H9 (cell line): ENCODE data around the gene DLST. TPM values are rescaled to one million over a fixed set of nuclear protein-coding genes. Genes with fewer than 3 reads are reported as not detected.

Source experiments
- DNase-seq: peaks from one replicate; pipeline ENCODE4 v3.0.0-alpha.2; 2017
- H2AFZ ChIP-seq: one replicate; pipeline ENCODE4 v1.6.1; 2013; ENCODE audit warnings: mild to moderate bottlenecking, low read length, control low read depth, moderate library complexity
- H2AK5ac ChIP-seq: 2 replicates; pipeline ENCODE4 v1.6.1; 2013; ENCODE audit warnings: low read length, control low read depth, mixed read lengths; ENCODE audit not compliant: insufficient read length
- H2BK120ac ChIP-seq: one replicate; pipeline ENCODE4 v1.6.1; 2013; ENCODE audit warnings: low read depth, mild to moderate bottlenecking, low read length, control low read depth, inconsistent platforms; ENCODE audit not compliant: poor library complexity, severe bottlenecking
- H2BK12ac ChIP-seq: 2 replicates; pipeline ENCODE4 v1.6.1; 2013; ENCODE audit warnings: low read length, control low read depth, mixed read lengths, low read depth; ENCODE audit not compliant: insufficient read length
- H2BK15ac ChIP-seq: 2 replicates; pipeline ENCODE4 v1.6.1; 2013; ENCODE audit warnings: low read depth, low read length, control low read depth
- H2BK20ac ChIP-seq: one replicate; pipeline ENCODE4 v1.6.1; 2013; ENCODE audit warnings: low read depth, mild to moderate bottlenecking, low read length, control low read depth, inconsistent platforms; ENCODE audit not compliant: poor library complexity, severe bottlenecking
- H2BK5ac ChIP-seq: 2 replicates; pipeline ENCODE4 v1.6.1; 2013; ENCODE audit warnings: low read length, control low read depth, mixed read lengths; ENCODE audit not compliant: insufficient read length
- H3K14ac ChIP-seq: 2 replicates; pipeline ENCODE4 v1.6.1; 2013; ENCODE audit warnings: low read length, control low read depth; ENCODE audit not compliant: insufficient read depth
- H3K18ac ChIP-seq: 2 replicates; pipeline ENCODE4 v1.6.1; 2013; ENCODE audit warnings: low read depth, mild to moderate bottlenecking, mixed read lengths, low read length, control low read depth; ENCODE audit not compliant: insufficient read length
- H3K23ac ChIP-seq: 2 replicates; pipeline ENCODE4 v1.6.1; 2013; ENCODE audit warnings: low read length, control low read depth, mixed read lengths, low read depth; ENCODE audit not compliant: insufficient read length
- H3K23me2 ChIP-seq: 2 replicates; pipeline ENCODE4 v1.6.1; 2013; ENCODE audit warnings: low read depth, mild to moderate bottlenecking, mixed read lengths, low read length, control low read depth; ENCODE audit not compliant: insufficient read length, poor library complexity, severe bottlenecking
- H3K27ac ChIP-seq: 2 replicates; pipeline ENCODE4 v1.5.1; 2013; ENCODE audit warnings: low read length, control low read depth, mixed read lengths, low read depth; ENCODE audit not compliant: insufficient read length
- H3K27me3 ChIP-seq: 2 replicates; pipeline ENCODE4 v1.6.1; 2013; ENCODE audit warnings: low read length, control low read depth, inconsistent platforms; ENCODE audit not compliant: insufficient read depth
- H3K4ac ChIP-seq: 2 replicates; pipeline ENCODE4 v1.6.1; 2013; ENCODE audit warnings: low read depth, mild to moderate bottlenecking, control low read depth, inconsistent platforms, low read length, moderate library complexity
- H3K4me1 ChIP-seq: 2 replicates; pipeline ENCODE4 v1.6.1; 2013; ENCODE audit warnings: low read length, control low read depth, inconsistent platforms; ENCODE audit not compliant: insufficient read depth
- H3K4me2 ChIP-seq: 2 replicates; pipeline ENCODE4 v1.6.1; 2013; ENCODE audit warnings: low read length, control low read depth, mixed read lengths; ENCODE audit not compliant: insufficient read length, insufficient read depth
- H3K56ac ChIP-seq: 2 replicates; pipeline ENCODE4 v1.6.1; 2013; ENCODE audit warnings: low read depth, mild to moderate bottlenecking, mixed read lengths, low read length, control low read depth; ENCODE audit not compliant: insufficient read length
- H3K79me1 ChIP-seq: 2 replicates; pipeline ENCODE4 v1.6.1; 2013; ENCODE audit warnings: low read depth, mild to moderate bottlenecking, moderate library complexity, low read length, control low read depth, inconsistent platforms; ENCODE audit not compliant: insufficient read depth, poor library complexity, severe bottlenecking
- H3K79me2 ChIP-seq: 2 replicates; pipeline ENCODE4 v1.6.1; 2013; ENCODE audit warnings: low read length, control low read depth, inconsistent platforms; ENCODE audit not compliant: insufficient read depth
- H3K9ac ChIP-seq: 2 replicates; pipeline ENCODE4 v1.6.1; 2013; ENCODE audit warnings: low read length, control low read depth, mixed read lengths; ENCODE audit not compliant: insufficient read length; ENCODE audit errors: extremely low read depth
- H3K9me3 ChIP-seq: one replicate; pipeline ENCODE4 v1.6.1; 2013; ENCODE audit warnings: low read depth, low read length, inconsistent platforms; ENCODE audit not compliant: control insufficient read depth
- H3T11ph ChIP-seq: one replicate; pipeline ENCODE4 v1.6.1; 2013; ENCODE audit warnings: mild to moderate bottlenecking, low read length, control low read depth, inconsistent platforms
- H4K20me1 ChIP-seq: one replicate; pipeline ENCODE4 v1.6.1; 2013; ENCODE audit not compliant: control insufficient read depth, insufficient read length, insufficient read depth
- H4K5ac ChIP-seq: 2 replicates; pipeline ENCODE4 v1.6.1; 2013; ENCODE audit warnings: low read depth, mild to moderate bottlenecking, mixed read lengths, low read length, control low read depth; ENCODE audit not compliant: insufficient read length
- H4K8ac ChIP-seq: replicated peaks from 2 replicates; pipeline ENCODE4 v1.6.1; 2013; ENCODE audit warnings: low read length, control low read depth, mixed read lengths, low read depth; ENCODE audit not compliant: insufficient read length
- H4K91ac ChIP-seq: 2 replicates; pipeline ENCODE4 v1.6.1; 2013; ENCODE audit warnings: low read depth, mild to moderate bottlenecking, moderate library complexity, mixed read lengths, low read length, control low read depth; ENCODE audit not compliant: insufficient read length
- H3K27ac Mint-ChIP-seq, 3 experiments: 2 replicates in 2 of 3; 3 replicates in 1 of 3; pipeline ENCODE4 v1.8.0; 2020 to 2021; ENCODE audit warnings: mixed read lengths in 3 of 3, mild to moderate bottlenecking in 1 of 3, moderate library complexity in 1 of 3
- H3K27me3 Mint-ChIP-seq: 2 replicates; pipeline ENCODE4 v1.8.0; 2021; ENCODE audit warnings: low read depth, mild to moderate bottlenecking, moderate library complexity, mixed read lengths
- H3K36me3 Mint-ChIP-seq, 3 experiments: 2 replicates in 2 of 3; 3 replicates in 1 of 3; pipeline ENCODE4 v1.8.0; 2020 to 2021; ENCODE audit warnings: low read depth in 3 of 3, mixed read lengths in 3 of 3; ENCODE audit not compliant: insufficient read depth in 1 of 3
- H3K4me1 Mint-ChIP-seq, 2 experiments: 2 replicates each; pipeline ENCODE4 v1.8.0; 2020; ENCODE audit warnings: mixed read lengths in 2 of 2
- H3K4me3 Mint-ChIP-seq, 2 experiments: 2 replicates in 1 of 2; 3 replicates in 1 of 2; pipeline ENCODE4 v1.8.0; 2020 to 2021; ENCODE audit warnings: mild to moderate bottlenecking in 2 of 2, mixed read lengths in 2 of 2, moderate library complexity in 1 of 2
- H3K9me3 Mint-ChIP-seq, 2 experiments: 2 replicates in 1 of 2; 3 replicates in 1 of 2; pipeline ENCODE4 v1.8.0; 2020; ENCODE audit warnings: mild to moderate bottlenecking in 2 of 2, mixed read lengths in 2 of 2, moderate library complexity in 1 of 2
- WGBS: extraction: QIAGEN DNeasy Blood & Tissue Kit; methylation state at CpG from one replicate; pipeline ENCODE4 v1.1.7; 2013; ENCODE audit warnings: missing lambda C conversion rate, low lambda C conversion rate, mixed read lengths; ENCODE audit not compliant: insufficient read length; ENCODE audit errors: extremely low coverage; 5-methylcytosine and 5-hydroxymethylcytosine counted together
- total RNA-seq: library from RNA; stranded (reverse); gene quantifications from 2 replicates; pipeline ENCODE4 v1.2.1, GENCODE V29; 2021
- TF ChIP-seq, protein P1 (sequence below): fragments of 200-600 bp; sonication (generic); conservative IDR thresholded peaks from 3 replicates; pipeline ENCODE4 v1.8.0; 2021; ENCODE audit warnings: antibody characterized with exemption, mild to moderate bottlenecking

Gene DLST
- total RNA-seq, 1 experiment from 2014 or later = 116 TPM

DNA sequence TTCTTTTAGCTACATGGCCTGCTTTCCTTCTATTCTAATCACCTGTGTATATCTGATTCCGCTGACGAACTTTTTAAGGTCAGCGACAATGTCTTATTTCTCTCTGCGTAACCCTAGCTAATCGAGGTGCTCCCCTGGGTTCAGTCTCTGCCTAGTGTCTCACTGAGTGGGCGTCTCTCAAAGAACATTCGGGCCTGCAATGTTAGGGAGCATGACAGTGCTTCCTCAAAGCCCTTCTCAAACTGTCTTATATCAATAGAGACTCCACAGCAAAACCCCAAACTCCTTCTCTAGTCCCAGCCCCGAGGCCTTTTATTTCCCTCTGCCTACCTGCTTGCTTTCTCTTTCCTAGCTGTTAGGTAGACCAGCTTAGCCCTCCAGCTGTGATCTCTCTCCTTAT lies 55.0 kb downstream of the DLST start:
- Histone ChIP-seq H2BK5ac (no peak overlapping the region), H3K79me2 (no peaks in the 10 kb centered on the region), H3K23ac (no peak overlapping the region), H3K27ac (no peak overlapping the region), H2AK5ac (no peak overlapping the region), H3K23me2 (peaks cover 2% of the 10 kb centered on the region), H3K4me2 (no peak overlapping the region), H3K4me1 (no peaks in the 10 kb centered on the region), H3T11ph (no peak overlapping the region), H2BK12ac (no peak overlapping the region), H3K18ac (no peak overlapping the region), H2BK120ac (no peak overlapping the region), H3K9me3 (no peaks in the 10 kb centered on the region), H3K4ac (no peak overlapping the region), H3K27me3 (no peaks in the 10 kb centered on the region), H2BK15ac (no peak overlapping the region), H4K20me1 (no peaks in the 10 kb centered on the region), H3K9ac (no peak overlapping the region), H4K91ac (no peak overlapping the region), H4K8ac (no peak overlapping the region), H2BK20ac (no peak overlapping the region), H3K14ac (no peak overlapping the region), H3K56ac (no peak overlapping the region), H2AFZ (no peak overlapping the region), H3K79me1 (no peaks in the 10 kb centered on the region), H4K5ac (no peak overlapping the region)
- Mint-ChIP-seq H3K4me1 (0 out of 4 replicates have a peak, but pooled peaks cover 2 to 5% of the 10 kb centered on the region in 2 experiments), H3K9me3 (no peaks in the 10 kb centered on the region), H3K4me3 (no peak overlapping the region), H3K27ac (no peak overlapping the region), H3K27me3 (peaks cover 2% of the 10 kb centered on the region; the same call in 1 of the 2 replicates), H3K36me3 (no peaks in the 10 kb centered on the region)
- no peak for DNase-seq
- TF ChIP-seq, protein P1, sequence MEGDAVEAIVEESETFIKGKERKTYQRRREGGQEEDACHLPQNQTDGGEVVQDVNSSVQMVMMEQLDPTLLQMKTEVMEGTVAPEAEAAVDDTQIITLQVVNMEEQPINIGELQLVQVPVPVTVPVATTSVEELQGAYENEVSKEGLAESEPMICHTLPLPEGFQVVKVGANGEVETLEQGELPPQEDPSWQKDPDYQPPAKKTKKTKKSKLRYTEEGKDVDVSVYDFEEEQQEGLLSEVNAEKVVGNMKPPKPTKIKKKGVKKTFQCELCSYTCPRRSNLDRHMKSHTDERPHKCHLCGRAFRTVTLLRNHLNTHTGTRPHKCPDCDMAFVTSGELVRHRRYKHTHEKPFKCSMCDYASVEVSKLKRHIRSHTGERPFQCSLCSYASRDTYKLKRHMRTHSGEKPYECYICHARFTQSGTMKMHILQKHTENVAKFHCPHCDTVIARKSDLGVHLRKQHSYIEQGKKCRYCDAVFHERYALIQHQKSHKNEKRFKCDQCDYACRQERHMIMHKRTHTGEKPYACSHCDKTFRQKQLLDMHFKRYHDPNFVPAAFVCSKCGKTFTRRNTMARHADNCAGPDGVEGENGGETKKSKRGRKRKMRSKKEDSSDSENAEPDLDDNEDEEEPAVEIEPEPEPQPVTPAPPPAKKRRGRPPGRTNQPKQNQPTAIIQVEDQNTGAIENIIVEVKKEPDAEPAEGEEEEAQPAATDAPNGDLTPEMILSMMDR = no peak
- WGBS = no CpG with 5 or more reads among the region's 8 CpGs
